GM19455 (cell line): Measurements from ENCODE around the gene GATA6.
"Not testable (repeated sequence)": the region's sequence is repeated elsewhere in the genome, so short reads cannot be mapped to it uniquely, and the experiment has no call there.

ENCODE experiments used
- ATAC-seq: cut with Tn5 transposase; IDR thresholded peaks from one replicate; pipeline ENCODE4 v1.9.1; 2021; ENCODE audit not compliant: unreplicated experiment

Gene GATA6

DNA sequence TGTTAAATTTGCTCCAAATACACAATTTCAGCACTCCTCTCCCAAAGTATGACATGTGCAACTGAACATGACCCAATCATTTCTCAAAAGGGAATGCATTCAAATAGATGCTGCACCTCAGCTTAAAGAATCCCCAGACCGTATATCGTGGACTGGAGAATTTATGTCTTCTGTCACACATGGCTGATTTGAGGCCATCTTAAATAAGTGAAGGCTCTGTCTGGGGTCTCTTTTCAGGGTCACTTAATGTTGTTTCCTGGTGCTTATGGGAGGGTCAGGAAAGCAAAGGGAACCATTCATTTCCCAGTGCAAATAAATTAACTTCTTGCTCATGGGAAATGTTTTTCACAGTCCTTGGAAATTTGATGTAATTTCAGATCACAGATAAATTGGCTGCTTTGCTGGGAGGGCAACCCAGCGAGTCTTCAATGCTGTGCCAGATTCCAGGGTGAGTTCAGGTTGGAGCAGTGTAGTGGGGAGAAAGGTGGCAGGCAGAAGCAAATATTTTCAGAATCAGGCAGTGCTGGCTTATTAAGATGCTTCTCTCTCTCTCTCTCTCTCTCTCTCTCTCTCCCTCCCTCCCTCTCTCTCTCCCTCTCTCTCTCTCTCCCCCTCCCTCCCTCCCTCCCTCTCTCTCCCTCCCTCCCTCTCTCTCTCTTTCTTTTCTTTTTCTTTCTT is 34.3 kb downstream of the GATA6 start:
- no peak for ATAC-seq

DNA sequence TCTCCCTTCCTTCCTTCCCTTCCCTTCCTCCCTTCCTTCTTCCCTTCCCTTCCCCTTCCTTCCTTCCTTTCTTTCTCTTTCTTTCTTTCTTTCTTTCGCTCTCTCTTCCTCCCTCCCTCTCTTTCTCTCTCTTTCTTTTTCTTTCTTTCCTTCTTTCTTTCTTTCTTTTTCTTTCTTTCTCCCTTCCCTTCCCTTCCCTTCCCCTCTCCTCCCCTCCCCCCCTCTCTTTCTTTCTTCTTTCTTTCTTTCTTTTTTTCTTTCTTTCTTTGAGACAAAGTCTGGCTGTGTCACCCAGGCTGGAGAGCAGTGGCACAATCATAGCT is 34.8 kb downstream of the GATA6 start:
- no peak for ATAC-seq

DNA sequence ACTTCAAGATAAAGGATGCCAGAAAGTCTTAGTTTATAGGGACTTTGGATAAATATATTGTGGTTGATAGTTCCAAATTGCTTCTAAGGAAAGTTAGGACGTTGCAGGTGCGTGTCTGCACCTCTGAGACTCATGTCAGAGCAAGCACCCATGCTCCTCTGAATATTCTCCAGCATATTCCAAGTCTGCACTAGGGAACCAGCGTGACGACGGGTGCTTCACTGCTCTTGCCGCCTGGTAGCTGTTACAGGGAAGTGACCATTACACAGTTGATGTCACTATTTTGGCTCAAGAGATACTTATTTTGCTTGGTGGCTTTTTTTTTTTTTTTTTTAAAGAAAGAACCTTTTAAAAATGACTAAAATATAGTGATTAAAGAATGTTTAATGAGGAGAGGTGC is 35.6 kb downstream of the GATA6 start:
- ATAC-seq, result no peak

DNA sequence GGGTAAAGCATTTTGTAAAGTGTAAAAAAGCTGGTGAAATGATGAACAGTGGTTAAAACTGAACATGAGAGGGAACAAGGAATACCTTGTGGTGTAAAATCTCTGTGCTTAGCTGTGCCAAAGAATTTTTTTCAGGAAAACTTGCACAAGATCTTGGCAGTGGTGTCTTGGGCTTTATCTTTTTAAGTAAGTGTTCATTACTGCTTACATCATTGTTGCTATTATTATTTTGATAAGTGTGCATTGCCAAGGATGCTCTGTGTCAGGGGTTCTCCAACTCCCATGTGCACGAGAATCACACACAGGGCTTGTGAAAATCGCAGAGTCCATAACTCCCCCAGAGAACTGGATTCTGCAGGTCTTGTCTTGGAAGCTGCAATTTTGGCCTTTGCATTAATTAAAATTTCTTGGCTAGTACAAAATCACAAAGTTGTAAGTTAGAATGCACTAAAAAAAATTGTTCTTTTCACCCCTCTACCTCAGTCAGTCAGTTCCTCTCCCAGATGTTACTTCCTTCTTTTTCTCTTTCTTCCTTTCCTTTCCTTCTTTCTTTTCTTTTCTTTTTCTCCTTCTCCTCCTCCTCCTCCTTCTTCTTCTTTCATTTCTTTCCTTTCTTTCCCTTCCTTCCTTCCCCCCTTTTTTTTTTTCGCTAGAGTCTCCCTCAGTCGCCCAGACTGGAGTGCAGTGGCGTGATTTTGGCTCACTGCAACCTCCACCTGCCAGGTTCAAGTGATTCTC is 37.8 kb downstream of the GATA6 start:
- no peak for ATAC-seq

DNA sequence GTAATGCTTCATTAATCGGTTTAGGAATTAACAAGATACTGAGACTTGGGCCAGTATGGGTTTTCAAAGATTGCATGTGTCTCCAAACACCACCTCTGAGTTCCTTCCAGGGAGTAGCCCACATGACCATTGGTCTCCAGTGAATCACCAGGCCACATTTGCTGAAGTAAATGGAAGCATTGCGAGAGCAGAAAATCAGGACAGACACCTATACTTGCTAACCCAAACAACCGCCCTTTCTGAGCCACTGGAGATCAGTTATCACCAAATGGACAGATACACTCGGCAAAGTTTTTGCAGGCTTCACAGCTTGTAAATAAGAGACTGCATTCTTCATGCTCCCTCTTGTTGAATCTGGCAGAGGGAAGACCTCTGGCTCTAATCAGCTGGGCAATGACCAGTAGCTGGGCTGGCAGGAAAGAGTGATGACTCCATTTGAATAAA is 40.9 kb downstream of the GATA6 start:
- no peak for ATAC-seq

DNA sequence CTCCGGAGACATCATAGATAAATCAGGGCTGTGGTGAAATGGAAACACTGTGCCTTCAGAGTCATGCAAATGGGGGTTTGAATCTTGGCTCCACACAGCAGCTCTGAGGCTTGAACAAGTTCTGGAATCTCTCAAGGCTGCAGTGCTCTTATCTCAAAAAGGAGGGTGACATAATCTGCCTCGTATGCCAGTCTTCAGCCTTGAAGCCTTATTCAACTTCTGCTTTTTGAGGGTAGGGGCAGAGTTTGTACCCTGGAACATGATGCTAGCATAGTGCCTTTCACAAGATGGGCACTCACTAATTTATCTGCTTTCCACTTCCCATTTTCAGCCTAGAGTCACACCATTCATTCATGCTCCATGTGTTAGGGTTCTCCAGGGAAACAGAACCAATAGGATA is 42.3 kb downstream of the GATA6 start:
- ATAC-seq, result no peak

DNA sequence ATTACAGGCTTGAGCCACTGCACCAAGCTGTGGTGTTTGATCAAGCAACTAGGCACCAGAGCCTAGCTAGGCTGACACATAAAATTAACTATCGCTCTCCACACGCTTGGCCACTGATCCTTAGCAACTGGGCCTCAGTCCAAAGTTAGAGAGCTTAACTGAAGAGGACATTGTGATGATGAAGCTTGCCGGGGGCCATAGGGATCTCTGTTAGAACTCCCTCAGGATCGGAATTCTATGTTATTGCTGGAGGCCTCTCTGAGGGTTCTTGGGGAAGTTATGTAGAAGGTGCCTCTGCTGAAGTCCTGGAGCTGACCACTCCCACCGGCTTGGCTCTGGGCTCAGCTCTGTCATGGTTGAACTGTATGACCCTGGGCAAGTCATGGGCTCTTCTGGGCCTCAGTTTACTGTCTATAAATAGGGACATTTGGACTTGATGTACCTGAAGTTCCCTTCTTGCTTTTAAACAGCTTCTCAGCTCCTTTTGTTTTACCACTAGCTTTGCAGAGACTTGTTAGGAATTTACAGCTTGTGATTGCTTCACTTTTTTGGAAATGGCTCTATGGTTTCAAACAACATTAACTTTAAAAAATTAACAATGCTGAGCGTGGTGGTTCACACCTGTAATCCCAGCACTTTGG is 44.1 kb downstream of the GATA6 start:
- ATAC-seq, result no peak

DNA sequence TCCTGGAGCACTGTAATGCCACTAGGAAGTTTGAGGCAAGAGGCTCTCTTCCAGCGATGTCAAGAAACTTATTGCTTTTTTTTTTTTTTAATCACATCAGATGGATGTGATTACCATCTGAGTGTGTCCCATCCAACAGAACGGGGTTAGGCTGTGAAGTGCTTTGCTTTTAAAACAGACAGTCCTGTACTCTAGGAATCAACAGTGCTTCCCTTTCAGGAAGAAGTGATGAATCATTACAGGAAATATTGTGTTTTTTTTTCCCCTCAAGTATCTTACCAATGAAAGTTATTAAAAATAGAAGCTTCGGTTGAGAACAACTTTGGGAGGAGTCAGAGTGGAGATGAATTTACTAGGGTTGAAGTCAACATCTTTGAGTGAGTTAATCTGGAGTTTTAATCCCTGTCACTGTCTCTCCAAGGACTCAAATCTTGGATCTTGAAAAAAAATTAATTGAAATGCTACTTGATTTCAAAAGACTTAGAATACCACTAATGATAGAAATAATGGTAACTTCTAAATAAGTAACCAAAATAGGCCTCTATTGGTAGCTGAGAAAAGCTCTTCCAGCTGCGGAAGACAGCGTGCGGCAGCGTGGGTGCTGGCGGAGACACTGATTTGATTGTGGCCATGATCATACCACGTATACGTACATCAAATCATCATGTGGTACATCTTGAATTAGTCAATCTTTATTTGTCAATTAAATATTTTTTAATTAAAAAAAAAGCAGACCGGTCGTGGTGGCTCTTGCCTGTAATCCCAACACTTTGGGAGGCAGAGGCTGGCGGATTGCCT is 45.5 kb downstream of the GATA6 start:
- ATAC-seq, result no peak

DNA sequence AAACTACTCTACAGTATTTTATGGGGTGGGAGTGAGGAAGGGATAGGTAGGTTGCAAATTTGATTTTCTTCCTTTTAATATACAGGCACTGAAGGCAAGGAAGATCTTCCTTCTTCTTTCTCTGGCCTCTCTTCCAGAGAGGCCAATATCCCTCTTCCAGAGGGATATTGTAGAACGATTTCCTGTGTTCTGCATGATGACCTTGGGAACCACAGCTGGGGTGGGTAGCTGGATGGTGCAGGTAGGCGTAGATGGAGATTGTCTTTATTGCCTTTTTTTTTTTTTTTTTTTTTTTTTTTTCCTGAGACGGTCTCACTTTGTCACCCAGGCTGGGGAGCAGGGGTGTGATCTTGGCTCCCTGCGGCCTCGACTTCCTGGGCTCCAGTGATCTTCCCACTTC is 49.4 kb downstream of the GATA6 start:
- ATAC-seq, result no peak

DNA sequence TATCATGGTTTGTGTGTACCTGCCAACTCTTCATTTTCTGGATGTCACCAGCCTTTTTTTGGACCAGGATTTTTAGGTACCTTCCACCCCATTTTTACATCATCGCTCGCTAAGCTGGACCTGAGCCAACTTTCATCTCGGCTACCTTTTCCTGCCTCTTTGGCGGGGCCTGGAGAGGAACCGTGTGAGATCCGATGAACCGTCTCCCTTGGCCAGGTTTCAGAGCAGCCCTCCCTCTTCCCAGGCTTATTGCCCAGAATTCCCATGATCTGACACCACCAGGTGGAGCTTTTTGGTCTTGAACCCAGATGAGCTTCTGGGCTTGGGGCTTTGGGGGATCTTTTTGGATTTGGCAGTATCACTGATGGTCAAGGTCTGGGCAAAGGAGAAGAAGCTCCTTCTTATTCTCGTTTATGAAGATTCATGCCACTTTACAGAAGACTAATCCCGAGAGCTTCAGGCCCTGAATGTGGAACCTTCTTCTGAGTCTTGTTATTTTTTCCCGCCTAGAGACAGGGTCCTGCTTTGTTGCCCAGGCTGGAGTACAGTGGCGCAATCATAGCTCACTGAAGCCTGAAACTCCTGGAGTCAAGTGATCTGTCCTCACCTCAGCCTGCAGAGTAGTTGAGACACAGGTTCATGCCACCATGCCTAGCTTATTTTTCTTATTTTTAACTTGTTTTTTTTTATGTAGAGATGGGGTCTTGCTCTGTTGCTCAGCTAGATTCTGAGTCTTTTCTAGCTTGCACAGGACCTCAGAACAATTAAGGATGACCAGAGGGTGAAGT is 50.4 kb downstream of the GATA6 start:
- no peak for ATAC-seq

DNA sequence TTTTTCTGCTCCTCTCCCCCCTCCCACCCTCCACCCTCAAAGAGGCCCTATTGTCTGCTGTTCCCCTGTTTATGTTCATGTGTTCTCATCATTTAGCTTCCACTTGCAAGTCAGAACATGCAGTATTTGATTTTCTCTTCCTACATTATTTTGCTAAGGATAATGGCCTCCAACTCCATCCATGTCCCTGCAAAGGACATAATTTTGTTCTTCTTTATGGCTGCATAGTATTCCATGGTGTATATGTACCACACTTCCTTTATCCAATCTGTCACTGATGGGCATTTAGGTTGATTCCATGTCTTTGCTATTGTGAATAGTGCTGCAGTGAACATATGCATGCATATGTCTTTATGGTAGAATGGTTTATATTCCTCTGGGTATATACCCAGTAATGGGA is 51.2 kb downstream of the GATA6 start:
- ATAC-seq, result not testable (repeated sequence)

DNA sequence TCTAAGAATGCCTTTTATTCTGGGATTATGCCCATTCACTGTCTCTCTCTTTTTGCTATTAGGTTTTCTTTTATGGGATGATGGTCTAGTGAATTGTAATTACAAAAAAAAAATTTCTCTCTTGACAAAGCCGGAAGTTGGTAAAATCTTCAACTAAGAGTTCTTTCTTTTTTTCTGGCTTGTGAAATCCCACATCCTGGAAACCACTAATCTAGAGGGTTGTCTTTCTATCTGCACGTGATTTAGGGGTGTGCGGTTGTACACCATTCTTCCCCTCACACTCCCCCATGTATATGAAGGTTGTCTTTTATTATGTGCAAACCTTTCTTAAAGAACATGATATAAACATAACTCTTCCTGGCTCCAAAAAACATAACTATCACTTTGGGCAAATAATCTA is 52.0 kb downstream of the GATA6 start:
- ATAC-seq, result no peak

DNA sequence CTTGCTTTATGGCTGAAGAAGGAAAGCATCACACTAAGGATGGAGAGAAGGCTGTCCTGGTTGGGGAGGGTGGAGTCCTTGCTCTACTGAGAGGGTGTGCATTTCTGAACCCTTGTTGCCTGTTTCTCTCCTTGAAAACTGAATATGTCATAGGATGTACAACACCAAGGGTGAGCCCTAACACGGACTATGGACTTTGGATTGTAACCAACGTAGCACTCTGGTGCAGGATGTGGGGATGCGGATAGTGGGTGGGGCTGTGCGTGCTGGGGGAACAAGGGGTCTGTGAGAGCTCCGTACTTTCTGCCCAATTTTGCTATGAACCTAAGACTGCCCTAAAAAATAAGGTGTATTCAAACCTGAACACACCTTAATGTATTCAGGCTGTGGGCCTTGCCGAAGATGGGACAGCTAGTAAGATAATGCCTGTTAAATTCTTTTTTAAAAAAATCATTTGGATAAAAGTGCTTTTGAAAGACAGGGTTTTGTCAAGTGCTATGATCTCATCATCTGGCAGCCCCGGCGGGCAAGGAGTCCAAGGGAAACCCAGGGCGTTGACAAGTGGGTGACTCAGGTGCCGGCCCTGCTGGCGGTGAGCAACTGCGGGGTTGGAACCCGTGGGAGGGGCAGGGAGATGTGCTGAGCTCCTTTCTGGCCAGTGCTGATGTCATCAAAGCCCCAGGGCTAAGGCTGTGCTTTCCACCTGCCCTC is 54.0 kb downstream of the GATA6 start:
- no peak for ATAC-seq

DNA sequence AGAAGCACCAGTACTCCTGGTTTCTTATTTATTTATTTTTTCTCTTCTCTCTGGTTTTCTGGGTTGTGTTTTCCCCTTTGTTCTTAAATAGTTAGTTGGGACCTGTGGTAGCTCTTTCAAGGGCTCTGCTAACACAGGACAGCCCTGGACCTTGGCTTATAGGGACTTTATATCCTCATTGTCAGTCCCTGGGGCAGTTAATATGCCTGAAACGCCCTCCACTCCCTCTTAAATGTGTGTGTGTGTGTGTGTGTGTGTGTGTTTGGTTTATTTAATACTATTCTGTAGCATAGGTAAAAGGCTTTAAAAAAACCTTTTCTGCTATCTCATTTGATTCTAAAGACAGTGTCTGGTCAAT is 54.6 kb downstream of the GATA6 start:
- no peak for ATAC-seq

DNA sequence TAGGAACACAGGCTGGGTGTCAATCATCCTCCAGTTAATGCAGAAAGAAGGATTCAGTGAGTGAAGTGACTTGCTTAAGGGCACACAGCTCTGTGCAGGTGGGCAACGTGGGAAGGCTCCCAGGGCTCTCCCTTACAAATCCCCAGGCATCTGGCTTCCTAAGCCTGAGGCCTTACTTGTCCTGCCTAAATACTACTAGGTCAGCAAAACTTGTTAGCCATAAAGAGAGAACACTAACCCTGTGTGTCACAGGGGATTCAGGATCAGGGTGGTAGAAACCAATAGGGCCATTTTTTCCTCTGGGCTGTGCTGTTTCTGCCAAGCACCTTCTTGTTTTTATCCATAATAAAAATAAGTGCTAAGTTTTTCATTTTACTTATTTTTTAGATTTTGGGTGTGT is 55.0 kb downstream of the GATA6 start:
- no peak for ATAC-seq

DNA sequence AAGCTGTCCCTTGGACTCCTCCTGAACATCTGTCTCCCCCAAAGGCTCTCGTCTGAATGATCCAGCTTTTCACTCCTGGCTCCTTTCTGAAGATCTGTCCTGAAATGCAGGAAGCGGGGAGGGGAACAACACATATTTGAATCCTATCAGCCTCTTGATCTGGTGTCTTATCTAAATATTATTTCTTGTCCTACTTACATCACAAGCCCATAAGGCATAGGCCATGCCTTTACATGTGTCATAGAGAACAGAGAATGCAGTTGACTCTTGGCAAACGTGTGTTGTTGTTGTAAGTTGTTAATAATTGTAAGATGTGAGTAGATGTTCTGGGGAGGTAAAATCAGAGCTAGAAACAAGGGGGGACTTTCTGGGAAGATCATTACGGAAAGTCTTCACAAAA is 57.4 kb downstream of the GATA6 start:
- no peak for ATAC-seq

DNA sequence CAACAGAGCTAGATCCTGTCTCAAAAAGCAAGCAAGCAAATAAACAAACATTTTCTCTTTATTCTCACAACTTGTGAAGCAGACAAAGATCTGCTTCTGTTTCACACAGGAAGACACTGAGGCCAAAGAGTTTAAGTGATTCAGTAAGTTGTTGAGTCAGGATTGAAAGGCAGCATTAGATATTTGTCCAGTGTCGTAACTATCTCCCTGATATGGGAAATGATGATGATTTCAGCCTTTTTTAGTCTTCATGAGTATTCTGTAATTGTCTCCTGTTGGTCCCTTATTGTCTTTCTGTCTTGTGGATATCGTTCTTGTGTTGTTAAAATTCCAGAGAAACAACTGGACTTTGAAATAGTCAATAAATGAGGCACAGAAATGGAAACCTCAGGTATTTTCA is 59.6 kb downstream of the GATA6 start:
- no peak for ATAC-seq

DNA sequence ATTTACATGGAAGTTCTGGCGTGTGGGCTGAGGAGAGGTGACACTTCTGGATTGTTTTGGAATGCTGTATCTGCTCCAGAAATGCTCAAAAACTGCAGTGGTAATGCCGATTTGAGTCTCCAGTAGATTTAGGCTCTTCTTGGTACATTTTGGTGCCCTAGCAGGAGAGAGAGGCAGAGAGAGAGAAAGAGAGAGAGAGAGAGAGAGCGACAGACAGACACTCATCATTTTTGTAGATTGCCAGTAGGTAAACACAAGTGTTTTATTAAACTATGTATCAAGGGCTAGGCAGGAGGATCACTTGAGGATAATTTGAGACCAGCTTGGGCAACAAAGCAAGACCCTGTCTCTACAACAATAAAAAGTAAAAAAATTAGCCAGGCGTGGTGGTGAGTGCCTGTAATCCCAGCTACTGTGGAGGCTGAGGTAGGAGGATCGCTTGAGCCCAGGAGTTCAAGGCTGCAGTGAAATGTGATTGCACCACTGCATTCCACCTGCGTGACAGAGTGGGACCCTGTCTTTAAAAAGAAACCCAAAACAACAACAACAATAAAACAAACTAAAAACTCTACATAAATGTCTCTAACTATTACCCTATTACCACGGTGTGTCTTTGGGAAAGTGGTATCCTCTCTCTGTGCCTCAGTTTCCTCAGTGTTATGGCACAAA is 60.2 kb downstream of the GATA6 start:
- ATAC-seq, result no peak

DNA sequence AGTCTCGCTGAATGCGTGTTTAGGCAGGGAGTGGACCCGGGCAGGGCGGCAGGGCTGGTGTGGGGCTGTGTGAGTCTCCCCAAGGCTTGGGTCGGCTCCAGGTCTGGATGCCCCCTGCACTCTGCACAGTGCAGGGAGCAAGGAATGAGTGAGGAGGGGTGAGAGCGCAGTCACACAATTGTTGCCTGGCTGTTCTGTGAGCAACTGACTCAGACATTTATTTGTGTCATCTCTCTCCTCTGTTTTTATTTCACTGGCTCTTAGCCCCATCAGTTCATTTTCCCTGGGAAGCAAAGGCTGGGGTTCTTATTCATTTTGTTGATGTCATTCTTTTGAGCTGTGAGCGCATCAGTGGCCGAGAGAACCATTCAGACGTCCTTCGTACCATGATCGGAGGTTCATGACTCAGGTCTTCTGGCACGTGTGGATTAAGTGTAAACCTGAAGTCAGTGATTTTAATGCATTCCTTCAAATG is 61.1 kb downstream of the GATA6 start:
- no peak for ATAC-seq

DNA sequence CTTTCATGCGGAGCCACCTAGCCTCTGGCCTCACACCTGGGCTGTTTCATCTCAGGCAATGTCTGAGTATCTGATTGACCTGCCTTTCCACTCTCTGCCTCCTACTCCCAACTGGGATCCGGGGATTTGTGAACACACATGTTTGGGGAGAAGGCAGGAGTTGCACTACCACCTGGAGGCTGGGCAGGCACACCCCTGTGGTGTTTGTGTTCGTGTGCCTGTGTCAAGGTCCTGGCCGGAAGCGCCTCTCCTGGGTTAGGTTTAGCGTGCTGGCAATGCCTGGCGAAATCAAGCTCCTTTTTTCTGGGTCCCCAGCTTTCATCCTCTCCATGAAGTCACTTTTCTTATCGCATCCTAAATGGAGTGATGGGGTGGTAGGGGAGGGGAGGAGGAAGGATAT is 63.9 kb downstream of the GATA6 start:
- no peak for ATAC-seq
